NCI-H146 treated with DMSO at 0.1 percent for 48 hours (cell line): Measurements from ENCODE around the gene RXFP1.
"Not testable (repeated sequence)": the region's sequence is repeated elsewhere in the genome, so short reads cannot be mapped to it uniquely, and the experiment has no call there.

Source experiments
- DNase-seq: peaks from one replicate; lab custom pipeline; 2025; ENCODE audit not compliant: unreplicated experiment; lab: John Stamatoyannopoulos, UW

The RXFP1 gene

GRCh38 chr4:158606969-158607368, 85.3 kb downstream of the RXFP1 start:
- DNase-seq, result no peak

GRCh38 chr4:158609116-158609515, 87.4 kb downstream of the RXFP1 start:
- no peak for DNase-seq

DNA sequence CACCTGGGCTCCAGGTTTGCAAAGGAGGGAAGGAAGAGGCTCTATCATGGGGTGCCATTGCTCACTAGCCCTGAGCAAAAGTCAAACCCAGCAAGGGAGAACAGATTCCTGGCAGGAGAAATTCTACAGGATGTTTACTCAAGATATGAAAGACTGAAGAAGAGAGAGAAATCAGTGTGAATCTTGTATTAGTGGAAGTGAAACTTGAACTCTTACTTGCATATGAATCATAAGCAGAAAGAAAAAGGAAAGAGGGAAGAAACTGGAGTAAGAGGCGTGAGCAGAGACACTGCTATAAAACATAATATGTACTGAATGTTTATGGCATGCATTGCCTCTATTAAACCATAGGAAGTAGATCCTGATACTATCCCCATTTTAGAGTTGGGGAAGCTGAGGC, 89.1 kb downstream of the RXFP1 start:
- DNase-seq, result no peak

GRCh38 chr4:158613046-158613445, 91.4 kb downstream of the RXFP1 start:
- DNase-seq, result no peak

GRCh38 chr4:158617956-158618355, 96.3 kb downstream of the RXFP1 start:
- no peak for DNase-seq

DNA sequence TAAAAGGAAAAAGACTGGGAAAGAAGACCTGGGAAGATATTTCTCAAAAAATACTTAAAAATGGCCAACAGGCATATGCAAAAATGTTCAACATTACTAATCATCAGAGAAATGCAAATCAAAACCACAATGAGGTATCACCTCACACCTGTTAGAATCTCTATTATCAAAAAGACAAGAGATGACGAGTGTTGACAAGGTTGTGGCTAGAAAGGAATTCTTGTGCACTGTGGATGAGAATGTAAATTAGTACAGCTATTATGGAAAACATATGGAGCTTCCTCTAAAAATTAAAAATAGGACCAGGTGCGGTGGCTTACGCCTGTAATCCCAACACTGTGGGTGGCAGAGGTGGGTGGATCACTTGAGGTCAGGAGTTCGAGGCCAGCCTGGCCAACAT, 100.0 kb downstream of the RXFP1 start:
- no peak for DNase-seq

DNA sequence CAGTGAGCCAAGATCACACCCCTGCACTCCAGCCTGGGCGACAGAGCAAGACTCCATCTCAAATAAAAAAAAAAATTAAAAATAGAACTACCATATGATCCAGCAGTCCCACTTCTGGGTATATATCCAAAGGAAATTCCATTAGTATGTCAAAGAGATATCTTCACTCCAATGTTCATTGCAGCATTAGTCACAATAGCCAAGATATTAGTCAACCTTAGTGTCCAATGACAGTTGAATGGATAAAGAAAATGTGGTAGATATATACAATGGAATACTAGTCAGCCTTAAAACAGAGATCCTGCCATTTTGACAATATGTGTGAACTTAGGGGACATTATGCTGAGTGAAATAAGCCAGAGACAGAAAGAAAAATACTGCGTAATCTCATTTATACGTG, 100.6 kb downstream of the RXFP1 start:
- no peak for DNase-seq

DNA sequence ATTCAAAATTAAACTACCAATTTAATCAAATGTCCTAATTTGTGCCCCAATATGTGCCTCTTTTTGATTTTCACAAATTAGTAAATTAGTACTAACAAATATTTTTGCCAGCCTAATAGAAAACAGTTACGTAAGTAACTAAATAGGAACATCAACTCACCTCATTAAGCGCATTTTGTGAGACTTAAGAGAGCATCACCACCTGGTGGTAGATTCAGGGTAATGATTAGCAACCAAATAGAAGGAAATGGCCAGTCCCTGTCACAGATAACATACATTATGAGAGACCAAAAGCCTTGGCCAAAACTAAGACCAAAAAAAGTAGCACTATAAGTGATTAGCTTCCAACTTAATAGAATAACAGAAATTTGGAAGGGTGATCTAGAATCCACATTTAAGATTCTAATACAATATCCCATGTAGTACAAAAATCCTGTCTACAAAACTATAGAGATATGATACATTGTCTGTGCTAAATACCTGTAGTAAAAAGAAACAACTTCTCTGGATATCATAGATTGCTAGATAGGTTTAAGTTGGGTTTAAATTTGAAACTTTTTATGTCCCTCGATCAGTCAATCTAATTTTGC, 103.3 kb downstream of the RXFP1 start:
- peak; percentile 53 for DNase-seq

DNA sequence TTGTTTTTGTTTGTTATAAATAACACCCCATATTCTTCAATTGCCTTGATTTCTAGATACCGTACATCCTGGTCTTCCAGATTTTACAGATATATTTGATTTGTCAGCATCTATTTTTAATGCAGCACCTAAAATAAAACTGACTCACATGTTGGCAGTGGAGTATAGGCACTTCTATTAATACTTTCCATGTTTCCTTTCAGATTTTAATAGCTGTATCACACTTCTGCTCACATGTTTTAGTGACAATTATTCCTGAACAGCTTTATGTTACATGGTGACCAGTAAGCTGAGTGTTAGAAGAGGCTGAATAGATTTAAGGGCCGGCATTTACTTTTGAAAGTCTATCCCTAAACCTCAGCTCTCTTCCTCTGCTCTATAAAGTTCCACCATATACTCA, 103.9 kb downstream of the RXFP1 start:
- no peak for DNase-seq

GRCh38 chr4:158630893-158631292, 109.2 kb downstream of the RXFP1 start:
- DNase-seq, result no peak

DNA sequence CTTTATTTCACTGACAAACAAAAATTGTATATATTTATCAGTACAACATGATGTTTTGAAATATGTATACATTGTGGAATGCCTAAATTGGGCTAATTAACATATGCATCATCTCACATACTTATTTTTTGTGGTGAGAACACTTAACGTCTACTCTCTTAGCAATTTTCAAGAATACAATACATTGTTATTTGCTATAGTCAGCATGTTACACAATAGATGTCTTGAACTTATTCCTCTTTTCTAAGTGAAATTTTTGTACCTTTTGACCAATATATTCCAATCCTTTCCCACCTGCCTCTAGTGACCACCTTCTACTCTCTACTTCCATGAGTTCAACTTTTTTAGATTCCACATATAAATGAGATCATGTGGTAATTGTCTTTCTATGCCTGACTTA, 114.9 kb downstream of the RXFP1 start:
- no peak for DNase-seq

DNA sequence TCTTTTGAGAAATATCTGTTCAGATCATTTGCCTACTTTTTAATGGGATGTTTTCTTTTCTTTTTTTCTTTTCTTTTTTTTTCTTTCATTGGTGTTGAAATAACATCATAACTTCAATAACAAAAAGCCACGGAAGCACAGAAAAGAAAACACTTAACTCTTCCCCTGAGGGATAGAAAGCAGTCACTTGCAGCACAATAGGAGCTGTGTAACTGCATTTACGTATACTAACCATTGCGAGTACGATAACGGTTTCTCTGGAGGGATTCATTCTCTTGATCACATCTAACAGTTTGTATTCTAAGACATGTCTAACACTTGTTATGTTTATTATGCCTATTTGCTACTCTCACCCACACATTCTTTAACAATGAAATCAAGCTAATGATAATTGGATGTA, 122.7 kb downstream of the RXFP1 start:
- no peak for DNase-seq

- DNase-seq, result no peak
Observed at GRCh38 chr4:158644760-158645159, 123.1 kb downstream of the RXFP1 start.

DNA sequence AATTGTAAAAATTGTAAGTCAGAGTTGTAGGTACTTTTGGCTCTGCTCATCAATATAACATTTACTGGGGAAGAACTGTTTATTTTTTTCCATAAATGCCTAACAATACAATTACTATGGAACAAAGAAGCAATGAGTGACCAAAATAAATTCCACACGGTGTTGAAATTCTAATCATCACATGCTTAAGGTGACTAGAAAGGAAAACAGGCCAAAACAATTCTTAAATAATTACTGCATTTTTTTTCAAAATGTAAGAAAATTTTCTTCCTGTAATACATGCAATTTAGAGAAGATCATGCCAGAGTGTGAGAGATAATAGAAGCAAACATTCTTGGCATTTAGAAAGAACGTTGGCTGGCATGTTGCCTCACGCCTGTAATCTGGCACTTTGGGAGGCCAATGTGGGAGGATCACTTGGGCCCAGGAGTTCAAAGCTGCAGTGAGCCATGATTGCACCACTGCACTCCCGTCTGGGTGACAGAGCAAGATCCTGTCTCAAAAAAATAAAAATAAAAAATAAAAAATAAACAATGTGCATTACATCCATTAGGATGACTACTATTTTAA, 127.5 kb downstream of the RXFP1 start:
- no peak for DNase-seq

- no peak for DNase-seq
Observed at GRCh38 chr4:158652920-158653319, 131.2 kb downstream of the RXFP1 start.

GRCh38 chr4:158656439-158656838, 134.8 kb downstream of the RXFP1 start:
- no peak for DNase-seq

DNA sequence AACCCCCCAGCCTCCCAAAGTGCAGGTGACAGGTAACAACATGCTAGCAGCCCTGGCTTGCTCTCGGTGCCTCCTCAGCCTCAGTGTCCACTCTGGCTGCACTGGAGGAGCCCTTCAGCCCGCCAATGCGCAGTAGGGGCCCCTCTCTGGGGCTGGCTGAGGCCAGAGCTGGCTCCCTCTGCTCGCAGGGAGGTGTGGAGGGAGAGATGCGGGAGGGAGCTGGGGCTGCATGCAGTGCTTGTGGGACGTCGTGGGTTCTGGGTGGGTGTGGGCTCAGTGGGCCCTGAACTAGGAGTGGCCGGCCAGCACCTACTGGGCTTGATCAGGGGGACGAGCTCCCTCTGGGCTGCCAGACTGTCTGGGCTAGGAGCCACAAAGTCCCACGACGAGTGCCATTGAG, 135.6 kb downstream of the RXFP1 start:
- no peak for DNase-seq

DNA sequence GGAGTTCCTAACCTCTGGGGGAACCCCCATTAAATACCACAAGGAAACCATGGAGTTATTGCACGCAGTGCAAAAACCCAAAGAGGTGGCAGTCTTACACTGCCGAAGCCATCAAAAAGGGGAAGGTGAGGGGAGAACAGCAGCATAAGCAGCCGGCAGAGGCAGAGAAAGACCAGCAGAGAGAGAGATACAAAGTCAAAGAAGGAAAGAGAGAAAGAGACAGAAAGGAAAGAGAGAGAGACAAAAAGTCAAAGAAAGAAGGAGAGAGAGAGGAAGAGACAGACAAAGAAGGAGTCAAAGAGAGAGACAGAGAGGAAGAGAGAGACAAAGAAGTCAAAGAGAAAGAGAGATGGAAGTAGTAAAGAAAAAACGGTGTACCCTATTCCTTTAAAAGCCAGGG, 141.6 kb downstream of the RXFP1 start:
- not testable (repeated sequence) for DNase-seq

GRCh38 chr4:158663707-158664625, 142.3 kb downstream of the RXFP1 start:
- DNase-seq, result not testable (repeated sequence)

- DNase-seq, result no peak
Observed at GRCh38 chr4:158664806-158665205, 143.1 kb downstream of the RXFP1 start.

GRCh38 chr4:158666892-158667291, 145.2 kb downstream of the RXFP1 start:
- no peak for DNase-seq

DNA sequence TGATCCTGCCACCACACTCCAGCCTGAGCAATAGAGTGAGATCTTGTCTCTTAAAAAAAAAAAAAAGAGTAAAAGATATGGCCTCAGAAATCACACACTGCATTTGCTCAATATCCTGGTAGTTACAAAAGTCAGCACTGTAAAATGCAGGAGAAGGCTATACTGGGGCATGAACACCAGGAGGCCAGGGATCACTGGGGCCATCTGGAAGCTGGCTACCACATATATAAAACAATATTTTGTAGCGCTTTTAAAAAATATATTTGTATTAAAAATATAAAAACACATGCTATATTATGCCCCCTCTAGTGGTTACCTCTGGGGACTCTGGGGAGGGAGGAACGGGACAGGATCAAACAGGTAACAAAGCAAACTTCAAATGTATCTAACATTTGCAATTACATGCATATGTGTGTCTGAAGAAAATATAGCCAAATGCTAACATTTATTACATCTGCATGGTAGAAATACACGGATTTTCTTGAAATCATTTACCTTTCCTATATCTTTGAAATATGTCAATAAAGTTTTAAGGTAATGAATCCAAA, 146.0 kb downstream of the RXFP1 start:
- DNase-seq, result no peak
